Heart left ventricle (tissue), 16 donors: ENCODE results near the gene CADPS2. TPM values are rescaled to one million over a fixed set of nuclear protein-coding genes. Genes with fewer than 3 reads are reported as not detected.

Experiments
- ATAC-seq, 4 donors: fragments of 200-7000 bp; cut with Tn5 transposase; one replicate each; pipeline ENCODE4 v1.9.1; 2020 to 2022; ENCODE audit warnings: moderate library complexity in 4 of 4, mild to moderate bottlenecking in 3 of 4, moderate number of reproducible peaks in 1 of 4
- DNase-seq, 5 donors: peaks; one replicate each; pipeline ENCODE4 v3.0.0-alpha.2; 2020
- H3K27ac ChIP-seq, 12 donors: fragments of 200-600 bp; sonication (generic) in 4 of 12; one replicate each; pipeline versions ENCODE4 v1.5.0 to v1.8.0; 2016 to 2022; ENCODE audit warnings: mild to moderate bottlenecking in 2 of 12
- H3K27me3 ChIP-seq, 9 donors: fragments of 200-600 bp; sonication (generic) in 2 of 9; one replicate each; pipeline versions ENCODE4 v1.5.1 to v1.8.0; 2016 to 2022; ENCODE audit warnings: mild to moderate bottlenecking in 3 of 9
- H3K36me3 ChIP-seq, 9 donors: fragments of 200-600 bp; sonication (generic) in 2 of 9; one replicate each; pipeline versions ENCODE4 v1.5.0 to v1.8.0; 2018 to 2022; ENCODE audit warnings: mild to moderate bottlenecking in 2 of 9
- H3K4me1 ChIP-seq, 12 donors: fragments of 200-600 bp; sonication (generic) in 4 of 12; one replicate each; pipeline versions ENCODE4 v1.5.0 to v1.8.0; 2016 to 2022; ENCODE audit warnings: mild to moderate bottlenecking in 3 of 12
- H3K4me3 ChIP-seq, 12 donors: fragments of 200-600 bp; sonication (generic) in 4 of 12; one replicate each; pipeline versions ENCODE4 v1.5.0 to v1.8.0; 2017 to 2022; ENCODE audit warnings: mild to moderate bottlenecking in 9 of 12, moderate library complexity in 4 of 12
- H3K9me3 ChIP-seq, 12 donors: fragments of 200-600 bp; sonication (generic) in 4 of 12; one replicate each; pipeline versions ENCODE4 v1.5.0 to v1.8.0; 2016 to 2022; ENCODE audit warnings: mild to moderate bottlenecking in 1 of 12
- POLR2A ChIP-seq, 2 donors: fragments of 450-650 bp; IDR thresholded peaks; one replicate each; pipeline ENCODE4 v1.6.1; 2017; ENCODE audit warnings: antibody characterized with exemption in 2 of 2, mild to moderate bottlenecking in 2 of 2, moderate library complexity in 2 of 2
- WGBS, 4 donors: extraction: QIAGEN DNeasy Blood & Tissue Kit in 2 of 4; methylation state at CpG; one replicate each; pipeline versions ENCODE4 v1.1.5 to v1.1.7; 2013 to 2018; 5-methylcytosine and 5-hydroxymethylcytosine counted together
- intact Hi-C, 10 donors: fragments of 100-400 bp; cut with DNase I; formaldehyde crosslinking; loops; one replicate each; pipeline versions ENCODE4 v1.11.1 to v1.14.2; 2022
- polyA plus RNA-seq, 2 donors: library from polyadenylated mRNA; stranded (reverse); fragments of 200-250 nt; gene quantifications; one replicate each; pipeline ENCODE4 v1.2.3, GENCODE V29; 2013
- total RNA-seq, 9 donors: library from RNA; depleted of rRNA in 2 of 9; stranded (reverse); fragments of >200 nt in 2 of 9; fragmentation: NEBNext Ultra II Directional in 3 of 9; extraction: Animal tissue kit (Norgen Biotek cat#: 25700) in 3 of 9; gene quantifications; one replicate each; pipeline versions ENCODE4 v1.1.0 to v1.2.4, GENCODE V29; 2016 to 2023
- TF ChIP-seq, protein P1 (sequence below), 12 donors: fragments of 200-600 bp; sonication (generic) in 4 of 12; IDR thresholded peaks; one replicate each; pipeline versions ENCODE4 v1.5.0 to v1.8.0; 2018 to 2022; ENCODE audit warnings: antibody characterized with exemption in 12 of 12, mild to moderate bottlenecking in 5 of 12
- donor health status: ischemic (EF 13 %, LVEDD 7.1; RV severe dilation, severe dysfunction).
- donor health status: healthy with polysubstance abuse.
- donor health status: DM: no; HTN: yes; CAD: no.
- donor health status: DM: no; HTN: no; CAD: no.
- donor health status: ischemic (EF 25% LVEDD 6.9; RV normal size, moderate dysfunction).
- donor health status: ischemic (EF 25% LVEDD 5.7; RV mildly dilated, moderate dysfunction).
- donor health status: healthy.
- donor health status: DM: yes; HTN: yes; CAD: no.
- donor health status: ischemic (EF 35%, LVEDD 5.7; RV mildly dilated, moderate dysfunction).
- donor health status: nonischemic (EF 11% LVEDD 7.7; RV severe dilation, severe dysfunction).
- donor health status: DM: yes; HTN: yes; CAD: no.
- donor health status: PGD.
- donor health status: ischemic (EF 29% LVEDD 5.4; RV normal size, mild dysfunction).
- donor health status: nonischemic (EF 23%, LVEDD 6.1; RV moderate dilation, normal function).

Gene CADPS2
- total and polyA plus RNA-seq, 11 donors = 6.5 to 29.0 (median 10.3) TPM

GRCh38 chr7:122397381-122397780 lies 488.9 kb downstream of the CADPS2 start:
- H3K9me3 ChIP-seq = no peaks in the 10 kb centered on the region
- DNase-seq (no peak), ATAC-seq (no peak)
- TF ChIP-seq, protein P1, sequence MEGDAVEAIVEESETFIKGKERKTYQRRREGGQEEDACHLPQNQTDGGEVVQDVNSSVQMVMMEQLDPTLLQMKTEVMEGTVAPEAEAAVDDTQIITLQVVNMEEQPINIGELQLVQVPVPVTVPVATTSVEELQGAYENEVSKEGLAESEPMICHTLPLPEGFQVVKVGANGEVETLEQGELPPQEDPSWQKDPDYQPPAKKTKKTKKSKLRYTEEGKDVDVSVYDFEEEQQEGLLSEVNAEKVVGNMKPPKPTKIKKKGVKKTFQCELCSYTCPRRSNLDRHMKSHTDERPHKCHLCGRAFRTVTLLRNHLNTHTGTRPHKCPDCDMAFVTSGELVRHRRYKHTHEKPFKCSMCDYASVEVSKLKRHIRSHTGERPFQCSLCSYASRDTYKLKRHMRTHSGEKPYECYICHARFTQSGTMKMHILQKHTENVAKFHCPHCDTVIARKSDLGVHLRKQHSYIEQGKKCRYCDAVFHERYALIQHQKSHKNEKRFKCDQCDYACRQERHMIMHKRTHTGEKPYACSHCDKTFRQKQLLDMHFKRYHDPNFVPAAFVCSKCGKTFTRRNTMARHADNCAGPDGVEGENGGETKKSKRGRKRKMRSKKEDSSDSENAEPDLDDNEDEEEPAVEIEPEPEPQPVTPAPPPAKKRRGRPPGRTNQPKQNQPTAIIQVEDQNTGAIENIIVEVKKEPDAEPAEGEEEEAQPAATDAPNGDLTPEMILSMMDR (IDR thresholded peaks at IDR 0.05) = no peak
- no peak for TF ChIP-seq POLR2A (IDR thresholded peaks at IDR 0.05)
- WGBS, 4 donors = 41 to 50% (median 45%) methylated on average over 1 of the region's 1 CpG
- intact Hi-C loops = no loop called here
- no peaks in the 10 kb centered on the region for H3K27me3 ChIP-seq
- H3K4me1 ChIP-seq = no peaks in the 10 kb centered on the region
- H3K4me3 ChIP-seq = no peak overlapping the region
- no peak overlapping the region for H3K27ac ChIP-seq
- H3K36me3 ChIP-seq = no peaks in the 10 kb centered on the region

DNA sequence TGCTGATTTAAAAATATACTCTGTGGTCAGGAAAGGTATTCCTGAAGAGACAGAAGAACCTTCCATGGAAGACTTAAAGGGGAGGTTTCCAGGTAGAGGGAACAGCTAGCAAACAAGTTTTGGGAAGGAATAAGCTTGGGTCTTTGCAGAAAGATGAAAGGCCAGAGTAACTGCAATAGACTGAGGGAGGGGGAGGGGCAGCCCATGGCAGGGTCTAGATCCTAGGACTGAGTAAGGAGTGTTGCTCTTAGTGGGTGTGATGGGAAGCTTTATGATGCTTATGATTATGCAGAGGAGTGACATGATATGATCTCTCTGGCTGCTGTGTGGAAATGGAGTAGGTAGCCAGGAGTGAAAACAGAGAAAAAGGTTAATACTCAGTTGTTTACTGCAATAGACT lies 491.7 kb downstream of the CADPS2 start:
- ATAC-seq (no peak), DNase-seq (no peak)
- no peaks in the 10 kb centered on the region for H3K4me1 ChIP-seq
- intact Hi-C loops = no loop called here
- TF ChIP-seq POLR2A (IDR thresholded peaks at IDR 0.05) = no peak
- TF ChIP-seq, protein P1 (IDR thresholded peaks at IDR 0.05) = no peak
- H3K9me3 ChIP-seq = no peaks in the 10 kb centered on the region
- no peak overlapping the region for H3K27ac ChIP-seq
- peaks cover 0 to 3% (median 0%) of the 10 kb centered on the region in 9 donors for H3K36me3 ChIP-seq
- no peak overlapping the region for H3K4me3 ChIP-seq
- no peaks in the 10 kb centered on the region for H3K27me3 ChIP-seq

GRCh38 chr7:122384528-122384927 lies 501.7 kb downstream of the CADPS2 start:
- no peak for DNase-seq
- no peaks in the 10 kb centered on the region for H3K4me1 ChIP-seq
- intact Hi-C loops = no loop called here
- no peak for ATAC-seq
- H3K9me3 ChIP-seq = no peaks in the 10 kb centered on the region
- peaks cover 0 to 9% (median 0%) of the 10 kb centered on the region in 9 donors for H3K36me3 ChIP-seq
- H3K27ac ChIP-seq = no peak overlapping the region
- 85 to 98% (median 87%) methylated on average over 1 of the region's 1 CpG for WGBS, 4 donors
- H3K27me3 ChIP-seq = no peaks in the 10 kb centered on the region
- TF ChIP-seq POLR2A (IDR thresholded peaks at IDR 0.05) = no peak
- TF ChIP-seq, protein P1 (IDR thresholded peaks at IDR 0.05) = no peak
- no peak overlapping the region for H3K4me3 ChIP-seq

DNA sequence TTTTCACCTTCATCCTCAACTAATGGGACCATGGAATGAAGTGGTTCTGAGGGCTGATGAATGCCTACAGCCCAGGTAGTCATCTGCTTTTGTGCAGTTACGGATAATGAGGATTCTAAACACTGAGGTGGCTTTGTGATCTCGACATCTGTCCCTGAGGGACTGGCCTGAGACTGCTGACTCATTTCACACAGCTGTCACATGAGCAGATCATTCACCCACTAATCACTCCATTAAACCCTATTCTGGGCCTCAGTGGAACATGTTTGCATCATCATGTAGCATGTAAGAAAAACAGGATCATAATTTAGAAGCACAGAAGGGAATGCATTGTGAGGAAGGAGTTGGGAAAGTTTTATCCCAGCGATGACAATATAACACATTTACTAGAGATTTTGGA lies 502.3 kb downstream of the CADPS2 start:
- DNase-seq = no peak
- Histone ChIP-seq H3K27me3 (no peaks in the 10 kb centered on the region), H3K27ac (no peak overlapping the region), H3K36me3 (peaks cover 0 to 7% (median 0%) of the 10 kb centered on the region in 9 donors), H3K9me3 (no peaks in the 10 kb centered on the region), H3K4me3 (no peak overlapping the region), H3K4me1 (no peaks in the 10 kb centered on the region)
- WGBS, 4 donors = 58 to 87% (median 71%) methylated on average over 3 of the region's 3 CpGs
- ATAC-seq = no peak
- intact Hi-C loops = no loop called here
- no peak for TF ChIP-seq POLR2A (IDR thresholded peaks at IDR 0.05)
- TF ChIP-seq, protein P1 (IDR thresholded peaks at IDR 0.05) = no peak
